CD4-positive, alpha-beta T cell treated with Interleukin-2 at 100 ng/mL for 4 hours (primary cell): ENCODE measurements around the gene CHRM5.
"Not testable (repeated sequence)": the region's sequence is repeated elsewhere in the genome, so short reads cannot be mapped to it uniquely, and the experiment has no call there.

Experiments
- DNase-seq: peaks from one replicate; pipeline ENCODE4 v3.0.0-alpha.2; 2020; ENCODE audit warnings: low spot score

The CHRM5 gene

GRCh38 chr15:33988384-33988783 is 20.1 kb downstream of the CHRM5 start:
- DNase-seq: no peak

GRCh38 chr15:33994005-33994615 is 25.8 kb downstream of the CHRM5 start:
- DNase-seq: no peak

- DNase-seq: not testable (repeated sequence)
These were observed 27.4 kb downstream of the CHRM5 start for GRCh38 chr15:33995666-33996065.

- no peak for DNase-seq
These were observed 33.2 kb downstream of the CHRM5 start for GRCh38 chr15:34001536-34001935.

- no peak for DNase-seq
These were observed 38.1 kb downstream of the CHRM5 start for GRCh38 chr15:34006381-34006780.

DNA sequence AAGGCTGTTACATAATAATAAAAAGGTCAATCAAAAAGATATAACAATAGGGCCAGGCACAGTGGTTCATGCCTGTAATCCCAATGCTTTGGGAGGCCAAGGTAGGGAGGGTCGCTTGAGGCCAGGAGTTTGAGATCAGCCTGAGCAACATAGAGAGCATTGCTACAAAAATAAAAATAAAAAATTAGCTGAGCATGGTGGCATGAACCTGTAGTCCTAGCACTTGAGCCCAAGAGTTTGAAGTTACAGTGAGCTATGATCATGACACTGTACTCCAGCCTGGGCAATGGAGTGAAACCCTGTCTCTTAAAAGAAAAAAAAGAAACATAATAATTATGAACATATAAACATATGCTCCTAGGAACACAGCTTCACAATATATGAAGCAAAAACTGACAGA is 41.4 kb downstream of the CHRM5 start:
- no peak for DNase-seq

- no peak for DNase-seq
These were observed 42.6 kb downstream of the CHRM5 start for GRCh38 chr15:34010921-34011320.

- DNase-seq: no peak
These were observed 43.2 kb downstream of the CHRM5 start for GRCh38 chr15:34011481-34011880.

GRCh38 chr15:34012461-34013028 is 44.2 kb downstream of the CHRM5 start:
- no peak for DNase-seq

DNA sequence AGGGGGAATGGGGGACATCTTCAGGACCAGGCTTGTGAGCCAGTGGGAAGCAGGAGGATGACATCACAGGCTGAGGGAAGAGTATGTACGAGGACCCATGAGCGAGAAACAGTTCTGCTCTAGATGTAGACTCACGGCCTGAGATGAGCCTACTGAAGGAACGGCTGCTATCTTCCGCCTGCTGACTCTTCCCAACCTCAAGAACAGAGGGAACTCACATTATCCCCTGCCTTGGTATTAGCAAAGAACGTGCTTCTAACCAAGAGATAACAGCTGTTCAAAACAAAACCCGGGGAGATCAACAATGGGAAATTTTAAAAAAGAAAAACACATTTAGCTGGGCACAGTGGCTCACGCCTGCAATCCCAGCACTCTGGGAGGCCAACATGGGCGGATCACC is 45.4 kb downstream of the CHRM5 start:
- DNase-seq: no peak

DNA sequence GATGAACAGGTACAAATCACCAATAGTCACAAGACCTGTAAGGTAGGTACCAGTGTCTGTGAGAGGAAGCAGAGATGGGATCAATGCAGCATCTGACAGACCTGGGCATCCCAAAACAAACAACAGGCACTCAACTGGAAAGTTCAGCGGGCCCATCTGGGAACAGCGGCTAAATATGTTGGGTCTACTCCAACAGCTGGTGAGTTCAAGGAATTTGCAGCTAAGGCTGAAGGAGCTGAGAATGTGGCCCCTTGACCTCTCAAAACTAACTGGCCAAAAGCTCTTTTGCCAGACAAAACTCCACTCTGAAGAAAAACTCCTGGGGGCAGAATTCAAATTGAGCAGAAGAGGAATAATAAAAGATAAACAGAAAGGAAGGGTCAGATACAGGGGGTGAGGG is 46.3 kb downstream of the CHRM5 start:
- no peak for DNase-seq

- peak; percentile 18 for DNase-seq
These were observed 49.8 kb downstream of the CHRM5 start for GRCh38 chr15:34018021-34018645.

DNA sequence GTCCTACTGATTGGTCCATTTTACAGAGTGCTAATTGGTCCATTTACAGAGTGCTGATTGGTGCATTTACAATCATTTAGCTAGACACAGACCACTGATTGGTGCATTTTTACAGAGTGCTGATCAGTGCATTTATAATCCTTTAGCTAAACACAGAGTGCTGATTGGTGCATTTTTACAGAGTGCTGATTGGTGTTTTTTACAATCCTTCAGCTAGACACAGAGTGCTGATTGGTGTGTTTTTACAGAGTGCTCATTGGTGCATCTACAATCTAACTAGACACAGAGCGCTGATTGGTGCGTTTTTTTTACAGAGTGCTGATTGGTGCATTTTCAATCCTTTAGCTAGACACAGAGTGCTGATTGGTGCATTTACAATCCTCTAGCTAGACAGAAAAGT is 50.4 kb downstream of the CHRM5 start:
- DNase-seq: not testable (repeated sequence)

GRCh38 chr15:34019369-34019990 is 51.2 kb downstream of the CHRM5 start:
- DNase-seq: no peak

GRCh38 chr15:34023907-34024306 is 55.6 kb downstream of the CHRM5 start:
- DNase-seq: no peak

GRCh38 chr15:34025252-34025651 is 57.0 kb downstream of the CHRM5 start:
- DNase-seq: no peak

GRCh38 chr15:34027606-34028005 is 59.3 kb downstream of the CHRM5 start:
- no peak for DNase-seq

DNA sequence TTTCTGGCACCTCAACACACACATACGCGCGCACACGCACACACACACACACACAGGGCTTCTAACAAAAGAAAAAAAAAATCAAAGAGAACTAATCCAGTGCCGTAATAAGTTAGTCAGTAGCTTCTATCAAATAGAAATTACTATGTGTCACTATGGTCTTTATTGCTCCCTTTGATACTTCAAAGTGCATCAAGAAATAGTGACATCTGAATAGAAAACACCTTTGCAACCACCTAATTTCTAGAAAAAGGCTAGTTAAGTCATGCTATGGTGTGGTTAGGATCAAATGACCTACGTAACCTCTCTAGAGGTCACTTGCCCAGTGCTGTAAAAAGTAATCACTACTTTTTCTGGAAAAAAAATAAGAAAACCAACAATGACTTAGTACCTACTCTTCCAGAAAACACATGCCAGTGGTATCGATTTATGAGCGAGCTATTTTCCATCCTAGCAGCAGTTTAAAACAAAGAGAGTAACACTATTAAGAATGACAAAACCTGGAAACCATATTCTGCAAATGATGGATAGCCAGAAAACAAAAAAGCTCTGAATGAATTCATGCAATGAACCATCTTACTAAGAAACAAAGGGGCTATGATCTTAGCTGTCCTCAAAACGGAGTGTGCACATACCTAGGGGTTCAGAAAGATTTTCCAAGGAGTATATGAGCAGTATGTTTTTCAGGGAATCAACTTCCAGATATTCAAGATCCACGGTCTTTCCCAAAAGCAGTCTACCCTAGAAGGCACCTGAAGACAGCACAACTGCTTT is 63.9 kb downstream of the CHRM5 start:
- DNase-seq: no peak

GRCh38 chr15:34038023-34038870 is 70.0 kb downstream of the CHRM5 start:
- peak; percentile 69 for DNase-seq

GRCh38 chr15:34038871-34039789 is 70.8 kb downstream of the CHRM5 start, which contains the start of gene AVEN:
AVEN (minus strand) TSS chr15:34039204; CDS start chr15:34039046, 158 bp downstream.
- peak; percentile 47 for DNase-seq

- DNase-seq: no peak
These were observed 71.5 kb downstream of the CHRM5 start for GRCh38 chr15:34039790-34040113.
